ENCODE measurements around the gene SHMT1. TPM values are rescaled to one million over a fixed set of nuclear protein-coding genes. Genes with fewer than 3 reads are reported as not detected.

Gene SHMT1
- total and polyA plus RNA-seq, 2 experiments from 2014 or later = 30.4 to 36.2 TPM

DNA sequence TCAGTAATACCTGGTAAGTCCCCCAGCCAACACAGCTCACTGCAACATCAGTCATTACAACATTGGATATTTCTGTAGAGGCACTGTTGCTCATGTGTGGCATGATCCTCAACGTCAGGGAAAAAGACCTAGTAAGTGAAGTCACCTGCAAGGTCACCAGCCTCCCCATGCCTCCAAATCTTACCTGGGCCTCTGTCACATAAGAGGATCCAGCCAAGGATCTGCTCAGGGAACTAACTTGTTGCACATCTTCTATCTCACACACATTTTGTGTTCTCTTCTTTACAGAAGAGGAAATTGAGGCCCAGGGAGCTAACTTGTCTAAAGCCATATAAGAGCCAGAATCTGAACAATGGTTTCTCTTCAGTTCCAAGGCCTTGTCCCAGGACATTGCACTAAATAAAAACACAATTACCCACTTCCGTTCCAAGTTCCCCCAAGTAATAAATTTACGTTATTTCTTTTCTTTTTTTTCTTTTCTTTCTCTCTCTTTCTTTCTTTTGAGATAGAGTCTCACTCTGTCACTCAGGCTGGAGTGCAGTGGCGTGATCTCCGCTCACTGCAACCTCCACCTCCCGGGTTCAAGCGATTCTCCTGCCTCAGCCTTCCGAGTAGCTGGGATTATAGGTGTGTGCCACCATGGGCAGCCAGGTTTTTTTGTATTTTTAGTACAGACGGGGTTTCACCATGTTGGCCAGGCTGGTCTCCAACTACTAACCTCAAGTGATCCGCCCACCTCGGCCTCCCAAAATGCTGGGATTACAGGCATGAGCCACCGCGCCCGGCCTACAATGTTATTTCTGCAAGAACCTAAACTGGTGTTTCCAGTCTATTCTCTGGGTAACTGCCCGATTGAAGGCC is 1.3 kb downstream of the SHMT1 start:
- no peak for DNase-seq (ENCODE audit: low spot score)
- Histone ChIP-seq H3K4me2 (peak overlapping the region; percentile 92), H4K20me1 (ENCODE audit: insufficient read depth, poor library complexity, severe bottlenecking) (no peaks in the 10 kb centered on the region), H3K4me1 (ENCODE audit: insufficient read depth) (peaks cover 7% of the 10 kb centered on the region), H2AFZ (peak overlapping the region; percentile 78), H3K9me2 (replicated peaks; ENCODE audit: insufficient read depth) (no peaks in the 10 kb centered on the region), H3K79me2 (peaks cover 16% of the 10 kb centered on the region), H3K4me3 (peak overlapping the region; percentile 54), H3K27ac (peak overlapping the region; percentile 17), H3K36me3 (replicated peaks; ENCODE audit: insufficient read depth, low read depth) (no peaks in the 10 kb centered on the region), H3K27me3 (no peaks in the 10 kb centered on the region), H3K9me3 (ENCODE audit: low read depth) (no peaks in the 10 kb centered on the region)
- no peak for TF ChIP-seq EZH2phosphoT487 (IDR thresholded peaks at IDR 0.05; ENCODE audit: low read depth, severe bottlenecking, unreplicated experiment)
- no peak for TF ChIP-seq EZH2 (IDR thresholded peaks at IDR 0.05; ENCODE audit: borderline replicate concordance)
- TF ChIP-seq, protein P1, sequence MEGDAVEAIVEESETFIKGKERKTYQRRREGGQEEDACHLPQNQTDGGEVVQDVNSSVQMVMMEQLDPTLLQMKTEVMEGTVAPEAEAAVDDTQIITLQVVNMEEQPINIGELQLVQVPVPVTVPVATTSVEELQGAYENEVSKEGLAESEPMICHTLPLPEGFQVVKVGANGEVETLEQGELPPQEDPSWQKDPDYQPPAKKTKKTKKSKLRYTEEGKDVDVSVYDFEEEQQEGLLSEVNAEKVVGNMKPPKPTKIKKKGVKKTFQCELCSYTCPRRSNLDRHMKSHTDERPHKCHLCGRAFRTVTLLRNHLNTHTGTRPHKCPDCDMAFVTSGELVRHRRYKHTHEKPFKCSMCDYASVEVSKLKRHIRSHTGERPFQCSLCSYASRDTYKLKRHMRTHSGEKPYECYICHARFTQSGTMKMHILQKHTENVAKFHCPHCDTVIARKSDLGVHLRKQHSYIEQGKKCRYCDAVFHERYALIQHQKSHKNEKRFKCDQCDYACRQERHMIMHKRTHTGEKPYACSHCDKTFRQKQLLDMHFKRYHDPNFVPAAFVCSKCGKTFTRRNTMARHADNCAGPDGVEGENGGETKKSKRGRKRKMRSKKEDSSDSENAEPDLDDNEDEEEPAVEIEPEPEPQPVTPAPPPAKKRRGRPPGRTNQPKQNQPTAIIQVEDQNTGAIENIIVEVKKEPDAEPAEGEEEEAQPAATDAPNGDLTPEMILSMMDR (IDR thresholded peaks at IDR 0.05; ENCODE audit: poor library complexity) = no peak
- WGBS (ENCODE audit: low lambda C conversion rate, missing lambda C conversion rate) = 67% methylated on average over 15 of the region's 15 CpGs

DNA sequence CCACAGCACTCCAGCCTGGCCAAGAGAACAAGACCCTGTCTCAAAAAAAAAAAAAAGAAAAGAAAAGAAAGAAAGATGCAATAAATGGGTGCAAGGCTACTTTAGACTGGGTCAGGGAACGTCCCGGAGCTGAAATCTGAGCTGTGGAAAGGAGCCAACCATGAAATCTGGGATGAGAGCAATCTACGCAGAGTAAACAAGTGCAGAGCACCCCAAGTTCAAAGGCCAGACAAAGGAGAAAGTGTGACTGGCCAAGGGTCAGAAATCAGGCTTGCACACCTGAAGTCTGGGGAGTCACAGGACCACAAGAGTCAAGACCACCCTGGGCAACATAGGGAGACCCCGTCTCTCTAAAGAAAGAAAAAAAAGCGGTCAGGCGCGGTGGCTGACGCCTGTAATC is 2.8 kb downstream of the SHMT1 start:
- TF ChIP-seq EZH2phosphoT487 (IDR thresholded peaks at IDR 0.05; ENCODE audit: low read depth, severe bottlenecking, unreplicated experiment) (no peak), EZH2 (IDR thresholded peaks at IDR 0.05; ENCODE audit: borderline replicate concordance) (no peak)
- TF ChIP-seq, protein P1 (IDR thresholded peaks at IDR 0.05; ENCODE audit: poor library complexity) = no peak
- Histone ChIP-seq H3K9me3 (ENCODE audit: low read depth) (no peaks in the 10 kb centered on the region), H3K36me3 (replicated peaks; ENCODE audit: insufficient read depth, low read depth) (no peaks in the 10 kb centered on the region), H2AFZ (no peak overlapping the region), H4K20me1 (ENCODE audit: insufficient read depth, poor library complexity, severe bottlenecking) (no peaks in the 10 kb centered on the region), H3K27me3 (no peaks in the 10 kb centered on the region), H3K9me2 (replicated peaks; ENCODE audit: insufficient read depth) (no peaks in the 10 kb centered on the region), H3K4me3 (no peak overlapping the region), H3K27ac (no peak overlapping the region), H3K4me2 (no peak overlapping the region), H3K4me1 (ENCODE audit: insufficient read depth) (peaks cover 12% of the 10 kb centered on the region), H3K79me2 (peaks cover 16% of the 10 kb centered on the region)
- no peak for DNase-seq (ENCODE audit: low spot score)
- 93% methylated on average over 8 of the region's 8 CpGs for WGBS (ENCODE audit: low lambda C conversion rate, missing lambda C conversion rate)

DNA sequence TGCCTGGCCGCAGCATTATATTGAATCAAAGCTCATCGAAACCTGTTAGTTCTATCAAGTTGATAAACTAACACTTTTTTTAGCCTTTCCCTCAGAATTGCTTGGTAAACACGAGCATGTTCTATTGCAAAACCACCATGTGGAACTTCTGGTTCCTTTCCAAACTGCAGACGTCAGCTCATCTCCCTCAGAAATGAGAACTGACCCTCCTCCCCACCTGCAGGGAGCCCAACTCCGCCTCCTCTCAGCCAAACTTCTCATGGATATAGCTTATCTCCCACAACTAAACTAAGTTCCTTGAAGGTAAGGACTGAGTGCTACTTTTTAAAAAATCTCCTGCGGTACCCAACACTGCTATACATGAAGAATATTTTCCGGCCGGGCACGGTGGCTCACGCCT is 6.7 kb downstream of the SHMT1 start:
- H3K4me1 ChIP-seq (ENCODE audit: insufficient read depth) = peaks cover 4% of the 10 kb centered on the region
- H4K20me1 ChIP-seq (ENCODE audit: insufficient read depth, poor library complexity, severe bottlenecking) = no peaks in the 10 kb centered on the region
- H3K36me3 ChIP-seq (replicated peaks; ENCODE audit: insufficient read depth, low read depth) = no peaks in the 10 kb centered on the region
- WGBS (ENCODE audit: low lambda C conversion rate, missing lambda C conversion rate) = 91% methylated on average over 10 of the region's 10 CpGs
- TF ChIP-seq, protein P1 (IDR thresholded peaks at IDR 0.05; ENCODE audit: poor library complexity) = no peak
- TF ChIP-seq EZH2phosphoT487 (IDR thresholded peaks at IDR 0.05; ENCODE audit: low read depth, severe bottlenecking, unreplicated experiment) = no peak
- TF ChIP-seq EZH2 (IDR thresholded peaks at IDR 0.05; ENCODE audit: borderline replicate concordance) = no peak
- H2AFZ ChIP-seq = no peak overlapping the region
- DNase-seq (ENCODE audit: low spot score) = peak; percentile 30
- H3K27me3 ChIP-seq = no peaks in the 10 kb centered on the region
- H3K27ac ChIP-seq = no peak overlapping the region
- H3K9me2 ChIP-seq (replicated peaks; ENCODE audit: insufficient read depth) = no peaks in the 10 kb centered on the region
- no peak overlapping the region for H3K4me3 ChIP-seq
- H3K79me2 ChIP-seq = peaks cover 7% of the 10 kb centered on the region
- H3K4me2 ChIP-seq = no peak overlapping the region
- H3K9me3 ChIP-seq (ENCODE audit: low read depth) = no peaks in the 10 kb centered on the region

Data from hepatocyte (in vitro differentiated cells).